ENCODE data around the gene SFMBT1. TPM values are rescaled to one million over a fixed set of nuclear protein-coding genes. Genes with fewer than 3 reads are reported as not detected.
"Not testable (repeated sequence)": the region's sequence is repeated elsewhere in the genome, so short reads cannot be mapped to it uniquely, and the experiment has no call there.

The SFMBT1 gene
- total and polyA plus RNA-seq, 4 donors, result 4.4 to 17.8 (median 10.4) TPM

GRCh38 chr3:53035018-53035417, 10.9 kb downstream of the SFMBT1 start:
- H3K9me3 ChIP-seq (ENCODE audit: control insufficient read depth in 4 of 4, low read length in 3 of 4); DNase-seq (ENCODE audit: low spot score); H3K36me3 ChIP-seq (ENCODE audit: control insufficient read depth in 4 of 4, insufficient read depth in 3 of 4, low read depth in 1 of 4, low read length in 3 of 4); H3K9ac ChIP-seq (ENCODE audit: low read depth in 1 of 2, low read length in 2 of 2); H3K27me3 ChIP-seq (ENCODE audit: control insufficient read depth in 4 of 4, insufficient read depth in 4 of 4, low read length in 3 of 4); H3K27ac ChIP-seq (ENCODE audit: low read depth in 1 of 2, low read length in 2 of 2); H3K4me3 ChIP-seq (ENCODE audit: low read depth in 1 of 3, low read length in 3 of 3): not testable (repeated sequence)
- peaks cover 9 to 32% (median 19%) of the 10 kb centered on the region in 4 donors for H3K4me1 ChIP-seq (ENCODE audit: control insufficient read depth in 4 of 4, insufficient read depth in 4 of 4, low read length in 3 of 4)
- WGBS, result 52% methylated on average over 5 of the region's 5 CpGs
- peak; percentile 48 for TF ChIP-seq SP1 (IDR thresholded peaks at IDR 0.05)
- TF ChIP-seq HNF4G (IDR thresholded peaks at IDR 0.05), result peak; percentile 30
- peak; percentile 37 to 68 for TF ChIP-seq HNF4A (conservative IDR thresholded peaks at IDR 0.05)

- H3K9ac ChIP-seq (ENCODE audit: low read depth in 1 of 2, low read length in 2 of 2); H3K9me3 ChIP-seq (ENCODE audit: control insufficient read depth in 4 of 4, low read length in 3 of 4); H3K27me3 ChIP-seq (ENCODE audit: control insufficient read depth in 4 of 4, insufficient read depth in 4 of 4, low read length in 3 of 4); H3K36me3 ChIP-seq (ENCODE audit: control insufficient read depth in 4 of 4, insufficient read depth in 3 of 4, low read depth in 1 of 4, low read length in 3 of 4); H3K4me3 ChIP-seq (ENCODE audit: low read depth in 1 of 3, low read length in 3 of 3); DNase-seq (ENCODE audit: low spot score); H3K27ac ChIP-seq (ENCODE audit: low read depth in 1 of 2, low read length in 2 of 2): not testable (repeated sequence)
- 96% methylated on average over 10 of the region's 10 CpGs for WGBS
- peaks cover 9 to 27% (median 13%) of the 10 kb centered on the region in 4 donors for H3K4me1 ChIP-seq (ENCODE audit: control insufficient read depth in 4 of 4, insufficient read depth in 4 of 4, low read length in 3 of 4)
These were observed 11.5 kb downstream of the SFMBT1 start for GRCh38 chr3:53034411-53034810.

GRCh38 chr3:53032609-53033008, 13.3 kb downstream of the SFMBT1 start:
- Histone ChIP-seq H3K9ac (ENCODE audit: low read depth in 1 of 2, low read length in 2 of 2) (no peak overlapping the region), H3K27me3 (ENCODE audit: control insufficient read depth in 4 of 4, insufficient read depth in 4 of 4, low read length in 3 of 4) (no peaks in the 10 kb centered on the region), H3K27ac (ENCODE audit: low read depth in 1 of 2, low read length in 2 of 2) (no peak overlapping the region), H3K4me1 (ENCODE audit: control insufficient read depth in 4 of 4, insufficient read depth in 4 of 4, low read length in 3 of 4) (peaks cover 5 to 21% (median 7%) of the 10 kb centered on the region in 4 donors), H3K36me3 (ENCODE audit: control insufficient read depth in 4 of 4, insufficient read depth in 3 of 4, low read depth in 1 of 4, low read length in 3 of 4) (no peaks in the 10 kb centered on the region), H3K4me3 (ENCODE audit: low read depth in 1 of 3, low read length in 3 of 3) (no peak overlapping the region), H3K9me3 (ENCODE audit: control insufficient read depth in 4 of 4, low read length in 3 of 4) (no peaks in the 10 kb centered on the region)
- DNase-seq (ENCODE audit: low spot score), result no peak
- TF ChIP-seq RXRA (IDR thresholded peaks at IDR 0.05), result no peak
- peak; percentile 22 to 35 for TF ChIP-seq HNF4A (conservative IDR thresholded peaks at IDR 0.05)
- TF ChIP-seq RAD21 (IDR thresholded peaks at IDR 0.05), result no peak
- TF ChIP-seq, protein P1, sequence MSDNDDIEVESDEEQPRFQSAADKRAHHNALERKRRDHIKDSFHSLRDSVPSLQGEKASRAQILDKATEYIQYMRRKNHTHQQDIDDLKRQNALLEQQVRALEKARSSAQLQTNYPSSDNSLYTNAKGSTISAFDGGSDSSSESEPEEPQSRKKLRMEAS (IDR thresholded peaks at IDR 0.05), result no peak
- TF ChIP-seq HNF4G (IDR thresholded peaks at IDR 0.05), result no peak
- TF ChIP-seq YY1 (IDR thresholded peaks at IDR 0.05), result no peak

GRCh38 chr3:53030619-53031449, 15.0 kb downstream of the SFMBT1 start:
- Histone ChIP-seq H3K4me3 (ENCODE audit: low read depth in 1 of 3, low read length in 3 of 3) (no peak overlapping the region), H3K36me3 (ENCODE audit: control insufficient read depth in 4 of 4, insufficient read depth in 3 of 4, low read depth in 1 of 4, low read length in 3 of 4) (no peaks in the 10 kb centered on the region), H3K9me3 (ENCODE audit: control insufficient read depth in 4 of 4, low read length in 3 of 4) (no peaks in the 10 kb centered on the region), H3K4me1 (ENCODE audit: control insufficient read depth in 4 of 4, insufficient read depth in 4 of 4, low read length in 3 of 4) (peaks cover 2 to 18% (median 8%) of the 10 kb centered on the region in 4 donors), H3K9ac (ENCODE audit: low read depth in 1 of 2, low read length in 2 of 2) (no peak overlapping the region), H3K27ac (ENCODE audit: low read depth in 1 of 2, low read length in 2 of 2) (no peak overlapping the region), H3K27me3 (ENCODE audit: control insufficient read depth in 4 of 4, insufficient read depth in 4 of 4, low read length in 3 of 4) (no peaks in the 10 kb centered on the region)
- no peak for DNase-seq (ENCODE audit: low spot score)
- 89% methylated on average over 4 of the region's 4 CpGs for WGBS
- no peak for TF ChIP-seq ZBTB33 (IDR thresholded peaks at IDR 0.05)
- TF ChIP-seq, protein P2, sequence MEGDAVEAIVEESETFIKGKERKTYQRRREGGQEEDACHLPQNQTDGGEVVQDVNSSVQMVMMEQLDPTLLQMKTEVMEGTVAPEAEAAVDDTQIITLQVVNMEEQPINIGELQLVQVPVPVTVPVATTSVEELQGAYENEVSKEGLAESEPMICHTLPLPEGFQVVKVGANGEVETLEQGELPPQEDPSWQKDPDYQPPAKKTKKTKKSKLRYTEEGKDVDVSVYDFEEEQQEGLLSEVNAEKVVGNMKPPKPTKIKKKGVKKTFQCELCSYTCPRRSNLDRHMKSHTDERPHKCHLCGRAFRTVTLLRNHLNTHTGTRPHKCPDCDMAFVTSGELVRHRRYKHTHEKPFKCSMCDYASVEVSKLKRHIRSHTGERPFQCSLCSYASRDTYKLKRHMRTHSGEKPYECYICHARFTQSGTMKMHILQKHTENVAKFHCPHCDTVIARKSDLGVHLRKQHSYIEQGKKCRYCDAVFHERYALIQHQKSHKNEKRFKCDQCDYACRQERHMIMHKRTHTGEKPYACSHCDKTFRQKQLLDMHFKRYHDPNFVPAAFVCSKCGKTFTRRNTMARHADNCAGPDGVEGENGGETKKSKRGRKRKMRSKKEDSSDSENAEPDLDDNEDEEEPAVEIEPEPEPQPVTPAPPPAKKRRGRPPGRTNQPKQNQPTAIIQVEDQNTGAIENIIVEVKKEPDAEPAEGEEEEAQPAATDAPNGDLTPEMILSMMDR (IDR thresholded peaks at IDR 0.05; ENCODE audit: low read depth, low read length, missing input control), result no peak
- TF ChIP-seq, protein P3, sequence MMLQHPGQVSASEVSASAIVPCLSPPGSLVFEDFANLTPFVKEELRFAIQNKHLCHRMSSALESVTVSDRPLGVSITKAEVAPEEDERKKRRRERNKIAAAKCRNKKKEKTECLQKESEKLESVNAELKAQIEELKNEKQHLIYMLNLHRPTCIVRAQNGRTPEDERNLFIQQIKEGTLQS (IDR thresholded peaks at IDR 0.05), result no peak
- no peak for TF ChIP-seq NR2F2 (IDR thresholded peaks at IDR 0.05)
- TF ChIP-seq SP1 (IDR thresholded peaks at IDR 0.05), result no peak
- no peak for TF ChIP-seq YY1 (IDR thresholded peaks at IDR 0.05)
- TF ChIP-seq, protein P1 (IDR thresholded peaks at IDR 0.05), result no peak
- TF ChIP-seq GABPA (IDR thresholded peaks at IDR 0.05 in 1 of 2, conservative IDR thresholded peaks at IDR 0.05 in 1 of 2), result no peak
- TF ChIP-seq RAD21 (IDR thresholded peaks at IDR 0.05), result no peak
- no peak for TF ChIP-seq RXRA (IDR thresholded peaks at IDR 0.05)

All from liver (tissue), 9 donors.